ENCODE data around the gene PTGS1. TPM values are rescaled to one million over a fixed set of nuclear protein-coding genes. Genes with fewer than 3 reads are reported as not detected.

Gene PTGS1
- total and polyA plus RNA-seq, 4 donors, result 2.9 to 12.8 (median 5.0) TPM

GRCh38 chr9:122442568-122442967, 71.7 kb downstream of the PTGS1 start:
- DNase-seq (no peak), ATAC-seq (ENCODE audit: insufficient read depth, low FRiP score) (no peak)
- Histone ChIP-seq H3K9me3 (ENCODE audit: control insufficient read depth in 4 of 4, insufficient read depth in 3 of 4, low read length in 3 of 4) (peaks cover 0 to 7% (median 3%) of the 10 kb centered on the region in 4 donors), H3K36me3 (ENCODE audit: control insufficient read depth in 4 of 4, insufficient read depth in 4 of 4, low read length in 4 of 4) (no peaks in the 10 kb centered on the region), H3K4me1 (ENCODE audit: control insufficient read depth in 5 of 5, insufficient read depth in 5 of 5, low read length in 5 of 5) (no peaks in the 10 kb centered on the region), H3K4me3 (no peak overlapping the region), H3K27ac (ENCODE audit: low read depth in 1 of 2, low read length in 1 of 2) (no peak overlapping the region), H3K9ac (ENCODE audit: insufficient read depth in 1 of 2, low read length in 2 of 2) (no peak overlapping the region), H3K27me3 (ENCODE audit: control insufficient read depth in 3 of 3, insufficient read depth in 3 of 3, low read length in 2 of 3) (no peaks in the 10 kb centered on the region)
- 80 to 85% methylated on average over 1 of the region's 1 CpG for WGBS, 2 donors
- TF ChIP-seq CTCF (IDR thresholded peaks at IDR 0.05; ENCODE audit: control extremely low read depth, extremely low read depth), result no peak

- DNase-seq, result no peak
- no peak for ATAC-seq (ENCODE audit: insufficient read depth, low FRiP score)
- H3K4me1 ChIP-seq (ENCODE audit: control insufficient read depth in 5 of 5, insufficient read depth in 5 of 5, low read length in 5 of 5), result no peaks in the 10 kb centered on the region
- no peak overlapping the region for H3K4me3 ChIP-seq
- no peak overlapping the region for H3K27ac ChIP-seq (ENCODE audit: low read depth in 1 of 2, low read length in 1 of 2)
- WGBS, 2 donors, result 75 to 84% methylated on average over 5 of the region's 5 CpGs
- H3K36me3 ChIP-seq (ENCODE audit: control insufficient read depth in 4 of 4, insufficient read depth in 4 of 4, low read length in 4 of 4), result no peaks in the 10 kb centered on the region
- no peaks in the 10 kb centered on the region for H3K27me3 ChIP-seq (ENCODE audit: control insufficient read depth in 3 of 3, insufficient read depth in 3 of 3, low read length in 2 of 3)
- no peak overlapping the region for H3K9ac ChIP-seq (ENCODE audit: insufficient read depth in 1 of 2, low read length in 2 of 2)
- H3K9me3 ChIP-seq (ENCODE audit: control insufficient read depth in 4 of 4, insufficient read depth in 3 of 4, low read length in 3 of 4), result peaks cover 0 to 7% (median 2%) of the 10 kb centered on the region in 4 donors
- TF ChIP-seq CTCF (IDR thresholded peaks at IDR 0.05; ENCODE audit: control extremely low read depth, extremely low read depth), result no peak
Measured at GRCh38 chr9:122444041-122444733, 73.4 kb downstream of the PTGS1 start.

Small RNAs within 50 kb of the gene (small RNA-seq; reads per million reads assigned to genes)
- gene AL162424.1 (ENCODE audit: low replicate concordance), result not detected

Other genes with a start within 250 kb of the PTGS1 start
- 10 to 100 TPM; 26.6 to 46.3 TPM for gene NDUFA8, start 211.2 kb upstream of the PTGS1 start, total RNA-seq
- gene NDUFA8, start 211.2 kb upstream of the PTGS1 start, polyA plus RNA-seq, result 100 to 1,000 TPM in 1 of 2 donors, 10 to 100 TPM in 1; 70.3 to 107 TPM
- 10 to 100 TPM; 17.9 to 22.9 TPM for gene MORN5, start 211.1 kb upstream of the PTGS1 start, total RNA-seq
- gene MORN5, start 211.1 kb upstream of the PTGS1 start, polyA plus RNA-seq, result 10 to 100 TPM; 18.2 to 19.0 TPM
- 10 to 100 TPM in 1 of 2 donors, 1 to 10 TPM in 1; 3.2 to 11.3 TPM for gene LHX6, start 142.1 kb upstream of the PTGS1 start, total RNA-seq
- 1 to 10 TPM; 3.7 to 5.0 TPM for gene LHX6, start 142.1 kb upstream of the PTGS1 start, polyA plus RNA-seq
- 10 to 100 TPM; 15.4 to 20.5 TPM for gene RBM18, start 106.2 kb upstream of the PTGS1 start, total RNA-seq
- 1 to 10 TPM; 5.5 to 9.4 TPM for gene RBM18, start 106.2 kb upstream of the PTGS1 start, polyA plus RNA-seq
- 10 to 100 TPM; 31.9 to 43.9 TPM for gene MRRF, start 106.1 kb upstream of the PTGS1 start, total RNA-seq
- gene MRRF, start 106.1 kb upstream of the PTGS1 start, polyA plus RNA-seq, result 10 to 100 TPM; 22.3 to 30.4 TPM
- gene OR1J1, start 106.9 kb downstream of the PTGS1 start, total RNA-seq, result not detected
- not detected for gene OR1J1, start 106.9 kb downstream of the PTGS1 start, polyA plus RNA-seq
- gene OR1J2, start 139.8 kb downstream of the PTGS1 start, total RNA-seq, result not detected
- gene OR1J2, start 139.8 kb downstream of the PTGS1 start, polyA plus RNA-seq, result not detected
- gene OR1J4, start 148.1 kb downstream of the PTGS1 start, total RNA-seq, result not detected
- gene OR1J4, start 148.1 kb downstream of the PTGS1 start, polyA plus RNA-seq, result not detected
- not detected for gene OR1N1, start 156.3 kb downstream of the PTGS1 start, total RNA-seq
- gene OR1N1, start 156.3 kb downstream of the PTGS1 start, polyA plus RNA-seq, result not detected
- not detected for gene OR1N2, start 182.1 kb downstream of the PTGS1 start, total RNA-seq
- gene OR1N2, start 182.1 kb downstream of the PTGS1 start, polyA plus RNA-seq, result not detected
- gene OR1L8, start 212.4 kb downstream of the PTGS1 start, total RNA-seq, result under 1 TPM; 0.20 to 0.37 TPM
- under 1 TPM in 1 of 2 donors, not detected in 1; 0.16 TPM for gene OR1L8, start 212.4 kb downstream of the PTGS1 start, polyA plus RNA-seq
- not detected for gene OR1Q1, start 243.7 kb downstream of the PTGS1 start, total RNA-seq
- not detected for gene OR1Q1, start 243.7 kb downstream of the PTGS1 start, polyA plus RNA-seq